Transverse colon (tissue), 4 donors: ENCODE data around the gene DENND1A. TPM values are rescaled to one million over a fixed set of nuclear protein-coding genes. Genes with fewer than 3 reads are reported as not detected.

Experiments
- DNase-seq: peaks from one replicate; pipeline ENCODE4 v3.0.0-alpha.2; 2019
- H3K27ac ChIP-seq, 4 donors: fragments of 200-600 bp; sonication (generic); 2 replicates each; pipeline ENCODE4 v1.5.1; 2016 to 2018; ENCODE audit warnings: inconsistent platforms in 4 of 4
- H3K27me3 ChIP-seq: fragments of 200-600 bp; sonication (generic); 2 replicates; pipeline ENCODE4 v1.5.1; 2017; ENCODE audit warnings: inconsistent platforms
- H3K36me3 ChIP-seq, 4 donors: fragments of 200-600 bp; sonication (generic); 2 replicates each; pipeline ENCODE4 v1.5.1; 2017 to 2019; ENCODE audit warnings: inconsistent platforms in 4 of 4
- H3K4me1 ChIP-seq, 4 donors: fragments of 200-600 bp; sonication (generic); 2 replicates each; pipeline ENCODE4 v1.5.1; 2017 to 2020; ENCODE audit warnings: inconsistent platforms in 4 of 4
- H3K4me3 ChIP-seq, 4 donors: fragments of 200-600 bp; sonication (generic); 1 replicate in 1 of 4; 2 replicates in 3 of 4; pipeline versions ENCODE4 v1.5.1 to v1.6.1; 2017 to 2019; ENCODE audit warnings: inconsistent platforms in 4 of 4
- H3K9me3 ChIP-seq, 2 donors: fragments of 200-600 bp; sonication (generic); 2 replicates each; pipeline ENCODE4 v1.5.1; 2017 to 2019; ENCODE audit warnings: inconsistent platforms in 2 of 2
- EP300 ChIP-seq: sonication (generic); formaldehyde crosslinking; IDR thresholded peaks from one replicate; pipeline ENCODE4 v1.6.1; 2017; ENCODE audit warnings: antibody characterized with exemption, low read depth
- POLR2A ChIP-seq: fragments of 450-650 bp; IDR thresholded peaks from one replicate; pipeline ENCODE4 v1.6.1; 2016; ENCODE audit warnings: antibody characterized with exemption, mild to moderate bottlenecking, moderate library complexity
- POLR2AphosphoS5 ChIP-seq, 3 donors: sonication (generic); formaldehyde crosslinking; IDR thresholded peaks; one replicate each; pipeline ENCODE4 v1.6.1; 2016; ENCODE audit warnings: antibody characterized with exemption in 3 of 3
- WGBS, 2 donors: methylation state at CpG; one replicate each; pipeline ENCODE4 v1.1.5; 2018; ENCODE audit warnings: low coverage in 1 of 2; 5-methylcytosine and 5-hydroxymethylcytosine counted together
- in situ Hi-C, 4 donors: fragments of 200-750 bp; cut with MboI; loops; one replicate each; pipeline versions ENCODE4 v1.15.0 to v1.15.1; 2017; ENCODE audit warnings: low sequenced_read_pairs in 3 of 4, low pct_ligation_motif_present in 1 of 4, low pct_unique_long_range_greater_than_20kb in 1 of 4
- intact Hi-C: fragments of 100-400 bp; cut with DNase I; formaldehyde crosslinking; loops from one replicate; pipeline ENCODE4 v1.15.1; 2023; ENCODE audit warnings: low total_unique reads
- total RNA-seq, 4 donors: library from RNA; depleted of rRNA; stranded (reverse); fragments of >200 nt; gene quantifications; one replicate each; pipeline ENCODE4 v1.1.0, GENCODE V29; 2016
- TF ChIP-seq, protein P1 (sequence below), 5 experiments: fragments of 200-600 bp in 3 of 5; fragments of 450-650 bp in 2 of 5; sonication (generic) in 3 of 5; IDR thresholded peaks; 1 replicate in 2 of 5; 2 replicates in 3 of 5; pipeline ENCODE4 v1.5.1; 2016 to 2017; ENCODE audit warnings: antibody characterized with exemption in 5 of 5, inconsistent platforms in 3 of 5, mild to moderate bottlenecking in 2 of 5, moderate library complexity in 1 of 5

Gene DENND1A
- total RNA-seq, 4 donors from 2014 or later = 12.5 to 78.6 (median 40.0) TPM

- in situ Hi-C loops = no loop called here
- H3K4me3 ChIP-seq = no peak overlapping the region
- no peak overlapping the region for H3K27ac ChIP-seq
- H3K27me3 ChIP-seq = no peaks in the 10 kb centered on the region
- H3K9me3 ChIP-seq = no peaks in the 10 kb centered on the region
- no peaks in the 10 kb centered on the region for H3K36me3 ChIP-seq
- intact Hi-C loops = no loop called here
- WGBS, 2 donors = 93 to 96% methylated on average over 5 to 8 of the region's 8 CpGs
- DNase-seq = no peak
- H3K4me1 ChIP-seq = no peaks in the 10 kb centered on the region
- no peak for TF ChIP-seq EP300
Measured at GRCh38 chr9:123493627-123494026, 436.3 kb downstream of the DENND1A start.

GRCh38 chr9:123490688-123491087, 439.2 kb downstream of the DENND1A start:
- no peaks in the 10 kb centered on the region for H3K36me3 ChIP-seq
- H3K4me1 ChIP-seq = peaks cover 0 to 5% (median 5%) of the 10 kb centered on the region in 4 donors
- in situ Hi-C loops (no loop called here), intact Hi-C loops (no loop called here)
- DNase-seq = no peak
- WGBS, 2 donors = 95 to 100% methylated on average over 4 to 6 of the region's 6 CpGs
- H3K4me3 ChIP-seq = no peak overlapping the region
- H3K9me3 ChIP-seq = no peaks in the 10 kb centered on the region
- TF ChIP-seq POLR2AphosphoS5 (IDR thresholded peaks at IDR 0.05) = no peak
- TF ChIP-seq EP300 = no peak
- TF ChIP-seq, protein P1, sequence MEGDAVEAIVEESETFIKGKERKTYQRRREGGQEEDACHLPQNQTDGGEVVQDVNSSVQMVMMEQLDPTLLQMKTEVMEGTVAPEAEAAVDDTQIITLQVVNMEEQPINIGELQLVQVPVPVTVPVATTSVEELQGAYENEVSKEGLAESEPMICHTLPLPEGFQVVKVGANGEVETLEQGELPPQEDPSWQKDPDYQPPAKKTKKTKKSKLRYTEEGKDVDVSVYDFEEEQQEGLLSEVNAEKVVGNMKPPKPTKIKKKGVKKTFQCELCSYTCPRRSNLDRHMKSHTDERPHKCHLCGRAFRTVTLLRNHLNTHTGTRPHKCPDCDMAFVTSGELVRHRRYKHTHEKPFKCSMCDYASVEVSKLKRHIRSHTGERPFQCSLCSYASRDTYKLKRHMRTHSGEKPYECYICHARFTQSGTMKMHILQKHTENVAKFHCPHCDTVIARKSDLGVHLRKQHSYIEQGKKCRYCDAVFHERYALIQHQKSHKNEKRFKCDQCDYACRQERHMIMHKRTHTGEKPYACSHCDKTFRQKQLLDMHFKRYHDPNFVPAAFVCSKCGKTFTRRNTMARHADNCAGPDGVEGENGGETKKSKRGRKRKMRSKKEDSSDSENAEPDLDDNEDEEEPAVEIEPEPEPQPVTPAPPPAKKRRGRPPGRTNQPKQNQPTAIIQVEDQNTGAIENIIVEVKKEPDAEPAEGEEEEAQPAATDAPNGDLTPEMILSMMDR (IDR thresholded peaks at IDR 0.05) = no peak
- TF ChIP-seq POLR2A = no peak
- H3K27ac ChIP-seq = no peak overlapping the region
- no peaks in the 10 kb centered on the region for H3K27me3 ChIP-seq

- H3K27me3 ChIP-seq = no peaks in the 10 kb centered on the region
- H3K9me3 ChIP-seq = no peaks in the 10 kb centered on the region
- H3K4me1 ChIP-seq = peaks cover 0 to 24% (median 17%) of the 10 kb centered on the region in 4 donors
- H3K27ac ChIP-seq = no peak overlapping the region
- TF ChIP-seq, protein P1 (IDR thresholded peaks at IDR 0.05) = no peak
- no peak for TF ChIP-seq POLR2A
- TF ChIP-seq EP300 = no peak
- no peak for TF ChIP-seq POLR2AphosphoS5 (IDR thresholded peaks at IDR 0.05)
- in situ Hi-C loops (no loop called here), intact Hi-C loops (no loop called here)
- no peak overlapping the region for H3K4me3 ChIP-seq
- no peak for DNase-seq
- 76 to 83% methylated on average over 13 to 16 of the region's 16 CpGs for WGBS, 2 donors
- H3K36me3 ChIP-seq = no peaks in the 10 kb centered on the region
Measured at GRCh38 chr9:123488722-123489321, 441.1 kb downstream of the DENND1A start.

DNA sequence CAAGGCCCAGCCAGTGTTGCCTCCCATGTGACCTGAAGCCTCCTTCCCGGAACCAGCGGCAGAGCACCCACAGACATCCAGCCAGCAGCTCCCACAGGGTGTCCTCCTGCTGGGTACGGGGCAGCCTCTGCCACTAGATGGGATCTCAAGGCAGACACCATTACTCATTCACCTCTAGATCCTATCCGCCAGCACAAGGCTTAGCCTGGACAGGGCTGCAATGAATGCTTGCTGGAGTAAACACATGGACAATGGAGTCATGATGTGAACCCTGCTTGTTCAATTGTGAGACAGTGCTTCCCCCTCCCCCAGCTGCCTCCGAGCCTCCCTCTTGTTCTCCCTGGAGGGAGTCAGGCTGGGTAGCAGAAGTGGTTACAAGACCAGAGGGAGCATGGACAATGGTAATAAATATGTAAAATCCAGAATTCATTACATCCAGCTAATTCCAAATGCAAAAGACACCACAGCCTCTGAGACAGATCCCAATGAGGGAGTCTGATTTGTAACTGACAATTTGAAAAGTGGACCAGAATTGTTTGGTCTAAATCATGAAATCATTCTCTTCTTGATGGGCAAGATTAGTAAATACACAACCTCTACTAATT, 441.9 kb downstream of the DENND1A start:
- TF ChIP-seq EP300 (no peak), POLR2AphosphoS5 (IDR thresholded peaks at IDR 0.05) (no peak)
- DNase-seq = no peak
- Histone ChIP-seq H3K27ac (no peak overlapping the region), H3K36me3 (no peaks in the 10 kb centered on the region), H3K27me3 (no peaks in the 10 kb centered on the region), H3K9me3 (no peaks in the 10 kb centered on the region), H3K4me3 (no peak overlapping the region), H3K4me1 (peaks cover 0 to 32% (median 20%) of the 10 kb centered on the region in 4 donors)
- intact Hi-C loops (no loop called here), in situ Hi-C loops (no loop called here)
- WGBS, 2 donors = 95% methylated on average over 5 of the region's 5 CpGs; no CpG with 5 or more reads in 1 of the 2 donors

DNA sequence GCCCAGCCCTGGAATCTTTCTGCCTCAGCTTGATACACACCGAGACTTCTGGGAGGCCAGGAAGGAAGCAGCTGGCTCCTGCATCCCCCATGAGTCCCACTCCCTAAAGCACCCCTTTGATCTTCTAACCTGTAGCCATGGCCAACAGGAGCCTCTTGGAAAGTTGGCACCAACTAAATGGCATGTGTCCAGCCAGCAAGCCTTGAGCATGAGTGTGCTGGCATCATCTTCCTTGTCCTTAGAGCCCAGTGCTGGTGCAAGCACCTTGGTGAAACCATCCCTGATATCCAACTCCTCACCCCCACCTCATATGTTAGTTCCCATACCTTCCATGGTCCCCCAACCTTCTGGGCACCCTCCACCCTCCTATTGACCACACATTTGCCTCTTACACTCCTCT, 443.5 kb downstream of the DENND1A start:
- H3K27me3 ChIP-seq = no peaks in the 10 kb centered on the region
- no peak for DNase-seq
- H3K9me3 ChIP-seq = no peaks in the 10 kb centered on the region
- no peak for TF ChIP-seq POLR2AphosphoS5 (IDR thresholded peaks at IDR 0.05)
- no peak for TF ChIP-seq EP300
- no peak for TF ChIP-seq POLR2A
- TF ChIP-seq, protein P1 (IDR thresholded peaks at IDR 0.05) = no peak
- H3K4me3 ChIP-seq = no peak overlapping the region
- 83% methylated on average over 1 of the region's 1 CpG; no CpG with 5 or more reads in 1 of the 2 donors for WGBS, 2 donors
- no peaks in the 10 kb centered on the region for H3K36me3 ChIP-seq
- no peak overlapping the region for H3K27ac ChIP-seq
- intact Hi-C loops (no loop called here), in situ Hi-C loops (no loop called here)
- H3K4me1 ChIP-seq = peaks cover 0 to 48% (median 29%) of the 10 kb centered on the region in 4 donors
